Activated CD4-positive, alpha-beta T cell treated with anti-CD3 and anti-CD28 coated beads, Interleukin-2, amount 50 U/mL, for 48 hours (primary cell): ENCODE results near the gene TTC21B.
"Not testable (repeated sequence)": the region's sequence is repeated elsewhere in the genome, so short reads cannot be mapped to it uniquely, and the experiment has no call there.

Source experiments
- DNase-seq, 2 experiments: peaks; one replicate each; pipeline ENCODE4 v3.0.0-alpha.2; 2020

TTC21B gene

GRCh38 chr2:165877565-165878550 is 75.7 kb downstream of the TTC21B start:
- no peak for DNase-seq

- DNase-seq, result no peak
Measured at GRCh38 chr2:165876712-165877111, 76.9 kb downstream of the TTC21B start.

- no peak for DNase-seq
Measured at GRCh38 chr2:165876269-165876668, 77.3 kb downstream of the TTC21B start.

- no peak for DNase-seq
Measured at GRCh38 chr2:165874445-165875039, 79.0 kb downstream of the TTC21B start.

- DNase-seq, result no peak
Measured at GRCh38 chr2:165872101-165872791, 81.3 kb downstream of the TTC21B start.

- no peak for DNase-seq
Measured at GRCh38 chr2:165871025-165871424, 82.6 kb downstream of the TTC21B start.

GRCh38 chr2:165870346-165870745 is 83.2 kb downstream of the TTC21B start:
- DNase-seq, result no peak

GRCh38 chr2:165868211-165868610 is 85.4 kb downstream of the TTC21B start:
- DNase-seq, result no peak

GRCh38 chr2:165864296-165864695 is 89.3 kb downstream of the TTC21B start:
- DNase-seq, result no peak

GRCh38 chr2:165863810-165864261 is 89.7 kb downstream of the TTC21B start:
- no peak for DNase-seq

GRCh38 chr2:165861083-165861482 is 92.5 kb downstream of the TTC21B start:
- DNase-seq, result not testable (repeated sequence)

GRCh38 chr2:165859723-165860122 is 93.9 kb downstream of the TTC21B start:
- DNase-seq, result not testable (repeated sequence)

- DNase-seq, result no peak
Measured at GRCh38 chr2:165857876-165858275, 95.7 kb downstream of the TTC21B start.

GRCh38 chr2:165852394-165852793 is 101.2 kb downstream of the TTC21B start:
- DNase-seq, result no peak

GRCh38 chr2:165847001-165847400 is 106.6 kb downstream of the TTC21B start:
- DNase-seq, result no peak

- DNase-seq, result no peak
Measured at GRCh38 chr2:165846056-165846455, 107.5 kb downstream of the TTC21B start.

GRCh38 chr2:165844216-165844615 is 109.4 kb downstream of the TTC21B start:
- no peak for DNase-seq

- no peak for DNase-seq
Measured at GRCh38 chr2:165843351-165843750, 110.2 kb downstream of the TTC21B start.

GRCh38 chr2:165840333-165840958 is 113.1 kb downstream of the TTC21B start:
- no peak for DNase-seq

- no peak for DNase-seq
Measured at GRCh38 chr2:165839610-165840009, 114.0 kb downstream of the TTC21B start.

- DNase-seq, result no peak
Measured at GRCh38 chr2:165837122-165837521, 116.5 kb downstream of the TTC21B start.

GRCh38 chr2:165835363-165835762 is 118.2 kb downstream of the TTC21B start:
- no peak for DNase-seq

GRCh38 chr2:165833156-165833555 is 120.4 kb downstream of the TTC21B start:
- no peak for DNase-seq
